ENCODE measurements around the gene ZNF414.

GRCh38 chr19:8461891-8462290 lies 52.1 kb downstream of the ZNF414 start:
- no peak for TF ChIP-seq CTCF (IDR thresholded peaks at IDR 0.05; ENCODE audit: poor library complexity, severe bottlenecking)
- TF ChIP-seq EP300 (conservative IDR thresholded peaks at IDR 0.05; ENCODE audit: poor library complexity, severe bottlenecking): no peak
- no peak for TF ChIP-seq EZH2 (IDR thresholded peaks at IDR 0.05; ENCODE audit: borderline replicate concordance, insufficient read depth, low read length, poor library complexity, severe bottlenecking)
- no peak for TF ChIP-seq TAF1 (IDR thresholded peaks at IDR 0.05; ENCODE audit: low read depth)
- no peak for TF ChIP-seq RAD21 (conservative IDR thresholded peaks at IDR 0.05)
- no peak for TF ChIP-seq POLR2AphosphoS5 (IDR thresholded peaks at IDR 0.05)
